Inflammatory macrophage treated with lipopolysaccharide for 4 hours (primary cell): Measurements from ENCODE around the gene GOLGA3.
"Not testable (repeated sequence)": the region's sequence is repeated elsewhere in the genome, so short reads cannot be mapped to it uniquely, and the experiment has no call there.

Source experiments
- DNase-seq: peaks from one replicate; pipeline ENCODE4 v3.0.0-alpha.2; 2020

The GOLGA3 gene

DNA sequence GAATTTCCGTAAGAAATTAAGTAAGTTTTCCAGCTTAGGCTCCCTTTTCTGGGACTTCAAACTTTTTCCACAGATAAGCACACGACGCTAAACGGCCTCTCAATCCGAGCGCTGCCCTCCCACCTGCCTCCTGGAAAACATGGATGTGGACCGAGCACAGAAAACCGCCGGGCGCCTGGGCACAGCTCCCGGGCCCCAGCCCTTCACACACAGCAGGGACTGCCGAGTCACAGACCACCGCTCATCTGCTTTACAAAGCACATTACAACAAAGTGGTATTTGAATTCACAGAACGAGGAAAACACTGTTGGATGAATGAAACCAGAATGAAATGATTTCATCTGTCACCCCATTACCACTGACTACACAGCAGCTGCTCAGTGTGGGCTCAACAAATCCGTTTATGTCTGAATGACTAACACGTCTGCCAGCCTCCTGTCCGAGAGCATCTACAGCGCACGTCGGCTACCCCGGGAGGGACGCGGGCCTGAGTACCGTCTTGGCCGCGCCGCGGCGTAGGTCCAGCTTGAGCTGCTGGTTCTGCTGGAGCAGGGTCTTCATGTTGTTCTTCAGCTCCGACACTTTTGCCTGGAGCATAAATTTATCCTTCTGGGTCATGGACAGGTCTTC lies 53.9 kb downstream of the GOLGA3 start:
- DNase-seq: no peak

DNA sequence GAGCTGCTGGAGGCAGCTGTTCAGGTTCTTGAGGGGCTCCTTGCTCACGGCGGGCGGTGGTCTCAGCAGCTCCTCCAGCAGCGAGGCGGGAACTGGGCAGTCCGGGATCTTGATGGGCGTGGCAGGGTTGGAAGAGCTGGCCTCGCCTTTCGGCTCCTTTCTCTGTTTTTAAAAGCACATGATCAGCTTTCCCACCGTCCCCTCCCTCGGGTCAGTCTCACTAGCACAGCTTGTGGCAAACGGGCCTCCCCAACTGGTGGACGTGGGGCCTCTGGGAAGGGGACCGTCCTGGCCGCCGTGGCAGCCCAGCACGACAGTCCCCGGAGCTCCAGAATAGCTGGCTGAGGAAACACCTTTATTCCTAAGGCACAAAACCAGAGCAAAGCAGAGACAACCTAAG lies 54.5 kb downstream of the GOLGA3 start:
- no peak for DNase-seq

DNA sequence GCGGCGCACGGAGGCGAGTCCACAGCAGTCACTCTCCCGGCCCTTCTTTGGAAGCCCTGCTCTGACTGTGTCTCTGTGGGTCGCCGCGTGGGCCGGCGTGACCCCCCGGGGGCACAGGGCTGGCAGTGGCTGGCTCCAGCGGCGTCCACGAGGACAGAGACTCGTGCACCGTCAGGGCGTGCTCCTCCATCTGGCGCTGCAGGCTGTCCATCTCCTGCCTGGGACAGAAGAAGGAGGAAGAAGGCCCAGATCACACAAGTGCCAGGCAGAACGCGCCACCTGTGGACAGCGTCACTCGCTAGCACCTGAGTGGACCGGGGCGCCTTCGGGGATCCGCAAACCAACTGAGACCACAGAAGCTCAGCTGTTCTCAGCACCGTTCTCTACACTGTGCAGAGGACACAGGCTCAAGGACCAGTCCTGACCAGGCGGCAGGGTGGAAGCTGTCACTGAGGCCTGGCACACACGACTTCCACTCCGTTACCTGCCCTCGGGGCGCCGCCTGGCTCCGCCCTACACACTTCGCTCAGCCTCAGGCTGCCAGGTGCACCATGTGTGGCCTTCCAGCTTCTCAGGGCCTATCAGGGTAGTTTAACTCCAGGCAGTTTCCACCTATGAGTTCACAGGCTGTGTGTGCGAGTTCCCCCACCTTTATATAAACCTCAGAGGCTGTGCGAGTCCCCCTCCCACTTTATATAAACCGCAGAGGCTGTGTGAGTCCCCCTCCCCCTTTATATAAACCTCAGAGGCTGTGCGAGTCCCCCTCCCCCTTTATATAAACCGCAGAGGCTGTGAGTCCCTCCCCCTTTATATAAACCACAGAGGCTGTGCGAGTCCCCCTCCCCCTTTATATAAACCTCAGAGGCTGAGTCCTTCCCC lies 55.4 kb downstream of the GOLGA3 start:
- no peak for DNase-seq

GRCh38 chr12:132772606-132773005 lies 56.1 kb downstream of the GOLGA3 start:
- peak; percentile 48 for DNase-seq

DNA sequence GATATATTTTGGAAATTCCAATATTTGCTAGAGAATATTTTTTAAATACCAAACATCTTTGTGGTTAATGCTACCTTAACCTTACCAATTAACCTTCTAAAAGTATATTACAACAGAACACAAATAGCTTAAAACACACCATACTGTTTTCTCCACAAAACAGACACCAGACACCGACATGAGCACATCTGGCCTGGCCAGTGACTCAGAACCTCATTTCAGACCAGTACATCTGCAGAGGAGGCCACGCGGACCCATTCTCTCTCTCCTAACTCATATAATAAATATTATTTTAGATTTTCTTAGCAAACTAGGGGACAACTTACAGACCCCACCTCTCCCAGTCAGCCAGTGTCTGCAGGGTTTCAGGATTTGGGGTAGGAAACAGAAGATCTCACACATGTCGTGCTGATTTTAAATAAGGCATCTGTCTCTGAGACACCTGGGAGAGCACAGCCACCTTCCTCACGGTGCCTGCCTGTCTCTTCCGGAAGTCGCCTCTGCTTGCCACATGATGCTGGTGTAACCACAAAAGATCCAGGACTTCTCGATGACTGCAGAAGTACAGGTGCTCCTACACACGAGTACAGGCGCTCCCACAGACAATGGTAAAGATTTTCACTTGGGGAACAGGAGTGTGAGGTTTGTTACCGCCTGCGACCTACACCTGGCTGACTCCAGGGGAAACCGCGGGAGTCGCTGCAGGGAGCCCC lies 57.4 kb downstream of the GOLGA3 start:
- DNase-seq: no peak

DNA sequence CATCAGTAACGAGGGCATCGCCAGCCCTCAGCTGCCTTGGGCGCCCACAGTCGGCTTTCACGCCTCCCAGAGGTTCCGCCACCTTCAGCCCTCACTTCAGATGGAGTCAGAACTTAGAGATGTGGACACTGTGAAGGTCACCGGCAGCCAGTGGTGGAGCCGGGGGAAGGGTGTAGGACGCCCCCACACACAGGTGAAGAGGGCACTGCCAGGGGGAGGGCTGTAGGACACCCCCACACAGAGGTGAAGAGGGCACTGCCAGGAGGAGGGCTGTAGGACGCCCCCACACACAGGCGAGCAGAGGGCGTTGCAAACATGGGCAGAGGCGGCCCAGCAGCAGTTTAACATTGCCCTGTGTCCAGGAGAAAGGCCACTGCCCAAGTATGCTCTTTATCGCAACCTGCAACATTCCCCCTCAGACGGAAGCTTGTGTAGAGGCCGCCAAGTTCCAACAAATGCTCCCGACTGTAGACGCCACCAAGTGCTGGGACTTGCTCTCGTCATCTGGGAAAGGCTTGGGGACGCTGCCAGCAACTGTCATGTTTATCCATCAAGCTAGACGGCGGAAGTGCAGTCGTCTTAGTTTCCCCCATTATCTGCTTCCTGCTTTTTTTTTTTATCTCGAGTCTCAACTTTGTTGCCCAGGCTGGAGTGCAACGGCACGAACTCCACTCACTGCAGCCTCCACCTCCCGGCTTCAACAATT lies 62.1 kb downstream of the GOLGA3 start:
- peak; percentile 73 for DNase-seq

- DNase-seq: no peak
These were observed 63.3 kb downstream of the GOLGA3 start for GRCh38 chr12:132765361-132765760.

- DNase-seq: no peak
These were observed 64.4 kb downstream of the GOLGA3 start for GRCh38 chr12:132764231-132764630.

GRCh38 chr12:132761921-132762583 lies 66.6 kb downstream of the GOLGA3 start:
- DNase-seq: peak; percentile 94

DNA sequence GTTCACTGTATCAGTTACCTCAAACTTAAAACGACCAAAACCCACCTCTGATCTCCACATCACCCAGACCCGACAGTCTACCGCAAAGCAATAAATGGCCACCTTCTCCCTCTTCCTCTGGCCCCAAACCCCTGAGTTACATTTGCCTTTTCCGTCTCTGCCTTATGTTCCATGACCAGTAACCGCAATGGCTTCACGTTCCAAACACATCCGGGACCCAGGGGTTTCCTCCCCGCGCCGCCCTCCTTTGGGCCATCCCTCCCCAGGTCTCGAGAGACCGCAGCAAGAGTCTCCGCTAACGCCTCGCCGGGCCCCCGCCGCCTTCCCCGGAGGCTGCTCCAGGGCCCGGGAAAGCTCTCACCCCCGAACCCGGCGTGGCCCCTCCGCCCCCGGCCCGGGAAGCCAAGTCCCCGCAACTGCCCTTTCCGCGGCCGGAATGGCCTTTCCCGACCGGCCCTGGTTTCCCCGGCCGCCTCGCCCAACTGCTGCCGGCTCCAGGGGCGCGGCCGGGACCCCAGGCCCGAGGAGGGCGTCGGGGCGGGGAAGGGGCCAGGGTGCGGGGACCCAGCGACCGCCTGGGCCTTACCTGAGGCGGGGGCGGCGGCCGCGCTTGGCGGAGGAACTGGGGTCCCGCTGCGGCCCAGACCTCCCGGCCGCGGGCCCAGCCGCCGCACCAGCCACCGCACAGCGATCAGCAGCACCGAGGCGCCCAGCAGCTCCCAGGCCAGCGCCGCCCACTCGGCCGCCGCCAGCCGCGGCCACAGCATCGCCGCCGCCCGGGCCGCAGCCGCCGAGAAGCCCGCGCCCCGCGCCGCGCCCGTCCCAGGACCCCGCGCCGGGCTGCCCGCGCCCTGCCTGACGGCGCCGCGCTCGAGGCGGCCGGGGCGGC lies 67.4 kb downstream of the GOLGA3 start, which contains the start of gene ANKLE2:
Gene ANKLE2 (minus strand): TSS at position 801 of the 889 bp plus-strand sequence. CDS start 34 bp downstream, at position 767.
- peak; percentile 59 for DNase-seq

DNA sequence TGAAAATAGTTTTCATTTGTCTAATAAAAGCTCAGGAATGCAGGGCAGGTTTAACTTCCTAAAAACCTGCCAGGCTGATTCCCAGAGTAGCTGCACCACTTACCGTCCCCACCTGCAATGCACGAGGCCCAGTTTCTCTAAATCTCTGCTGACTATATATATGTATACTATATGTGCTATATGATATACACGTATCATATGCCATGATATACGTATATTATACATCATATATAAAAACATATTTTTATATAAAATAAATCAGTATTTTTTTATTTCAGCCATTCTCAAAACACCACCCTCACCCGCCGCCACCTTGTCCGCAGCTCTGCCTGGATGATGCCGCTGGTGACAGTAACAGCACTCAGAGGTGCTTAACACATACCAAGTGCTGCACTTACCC lies 69.3 kb downstream of the GOLGA3 start:
- no peak for DNase-seq

GRCh38 chr12:132758825-132759224 lies 69.8 kb downstream of the GOLGA3 start:
- DNase-seq: not testable (repeated sequence)

GRCh38 chr12:132754160-132754932 lies 74.3 kb downstream of the GOLGA3 start:
- DNase-seq: no peak

DNA sequence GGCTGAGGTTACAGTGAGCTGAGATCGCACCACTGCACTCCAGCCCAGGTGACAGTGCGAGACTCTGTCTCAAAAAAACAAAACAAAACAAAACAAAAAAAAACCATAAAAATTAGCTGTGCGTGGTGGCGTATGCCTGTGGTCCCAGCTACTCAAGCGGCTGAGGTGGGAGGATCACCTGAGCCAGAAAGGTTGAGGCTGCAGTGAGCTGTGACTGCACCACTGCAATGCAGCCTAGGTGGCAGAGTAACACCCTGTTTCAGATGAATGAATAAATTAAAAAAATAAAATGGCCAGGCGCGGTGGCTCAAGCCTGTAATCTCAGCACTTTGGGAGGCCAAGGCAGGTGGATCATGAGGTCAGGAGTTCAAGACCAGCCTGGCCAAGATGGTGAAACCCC lies 75.0 kb downstream of the GOLGA3 start:
- DNase-seq: not testable (repeated sequence)

DNA sequence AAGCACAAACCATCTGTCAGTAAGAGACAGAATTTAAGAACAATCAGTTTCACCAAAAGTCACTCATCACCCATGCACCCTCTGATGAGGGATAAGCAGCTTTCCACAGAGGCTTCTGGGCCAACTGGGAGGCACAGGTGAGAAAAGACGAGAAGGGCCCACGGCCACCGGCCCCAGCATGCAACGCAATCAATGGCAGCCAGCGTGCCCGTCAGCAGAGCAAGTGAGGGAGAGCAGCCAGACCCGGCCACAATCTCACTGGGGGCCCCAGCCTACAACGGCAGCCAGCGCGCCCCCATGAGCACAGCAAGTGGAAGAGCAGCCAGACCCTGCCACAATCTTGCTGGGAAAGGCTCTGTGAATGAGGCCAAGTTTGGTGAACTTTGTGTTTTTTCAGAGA lies 80.3 kb downstream of the GOLGA3 start:
- DNase-seq: no peak

GRCh38 chr12:132747896-132748295 lies 80.8 kb downstream of the GOLGA3 start:
- DNase-seq: no peak

DNA sequence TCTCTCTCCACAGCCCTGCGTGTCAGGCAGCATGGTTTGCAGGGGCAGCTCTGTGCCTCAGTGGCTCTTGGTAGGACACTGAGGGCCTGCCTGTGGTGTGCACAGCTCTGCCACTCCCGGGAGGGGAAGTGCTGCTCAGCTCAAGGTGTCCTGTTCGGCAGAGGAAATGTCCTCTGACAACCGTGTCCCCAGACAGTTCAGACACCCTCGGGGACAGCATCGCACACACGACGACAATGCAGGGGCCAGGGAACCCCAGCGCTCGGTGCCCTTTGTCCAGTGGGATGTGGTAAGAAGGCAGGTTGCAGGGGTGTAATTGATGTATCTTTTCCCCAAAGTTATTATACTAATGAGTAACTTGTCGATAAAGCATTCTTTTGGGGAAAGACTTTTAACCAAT lies 81.3 kb downstream of the GOLGA3 start:
- DNase-seq: no peak

GRCh38 chr12:132746613-132747012 lies 82.1 kb downstream of the GOLGA3 start:
- DNase-seq: no peak

DNA sequence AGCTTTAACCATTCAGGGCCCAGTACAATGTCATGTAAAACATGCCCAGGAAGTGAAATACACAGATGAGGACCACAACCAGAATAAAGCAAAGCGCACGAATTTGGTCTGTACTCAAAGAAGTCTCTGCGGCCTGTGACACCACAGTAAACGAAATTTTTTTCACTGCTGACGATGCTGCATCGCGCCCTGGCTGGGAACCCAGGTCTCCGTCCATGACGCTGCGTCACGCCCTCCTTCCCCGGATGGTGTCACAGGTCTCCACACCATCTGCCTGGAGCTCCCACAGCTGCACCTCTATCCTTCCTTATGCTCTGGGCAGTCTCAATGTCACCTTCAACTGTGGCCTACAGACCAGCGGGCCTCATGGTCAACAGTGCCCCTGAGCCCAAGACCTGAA lies 84.8 kb downstream of the GOLGA3 start:
- DNase-seq: no peak

GRCh38 chr12:132741620-132742019 lies 87.0 kb downstream of the GOLGA3 start:
- DNase-seq: no peak

GRCh38 chr12:132740652-132741051 lies 88.0 kb downstream of the GOLGA3 start:
- DNase-seq: no peak
